SW 1271 (cell line): Measurements from ENCODE around the gene OSBPL7.

Source experiments
- DNase-seq, 2 experiments: peaks; one replicate each; lab custom pipeline; 2025; lab: John Stamatoyannopoulos, UW

Gene OSBPL7

GRCh38 chr17:47763913-47764582, 57.5 kb downstream of the OSBPL7 start:
- no peak for DNase-seq

- no peak for DNase-seq
Observed at GRCh38 chr17:47762728-47763127, 58.9 kb downstream of the OSBPL7 start.

GRCh38 chr17:47760409-47761140, 61.0 kb downstream of the OSBPL7 start:
- DNase-seq: no peak

- DNase-seq: no peak
Observed at GRCh38 chr17:47757386-47757785, 64.2 kb downstream of the OSBPL7 start.
